Dendritic cell treated with granulocyte-macrophage colony-stimulating factor and Interleukin-4, amounts not matched to agents 40 ng/mL and 50 ng/mL, for 4 days (primary cell): ENCODE data around the gene AADAT.

Experiments used
- H3K27ac Mint-ChIP-seq: one replicate; pipeline ENCODE4 v1.8.0; 2022; ENCODE audit warnings: mild to moderate bottlenecking, mixed read lengths
- H3K27me3 Mint-ChIP-seq: one replicate; pipeline ENCODE4 v1.8.0; 2022; ENCODE audit warnings: mild to moderate bottlenecking, mixed read lengths
- H3K36me3 Mint-ChIP-seq: one replicate; pipeline ENCODE4 v1.8.0; 2022; ENCODE audit warnings: low read depth, mixed read lengths
- H3K4me1 Mint-ChIP-seq: one replicate; pipeline ENCODE4 v1.8.0; 2022; ENCODE audit warnings: low read depth, mixed read lengths
- H3K4me3 Mint-ChIP-seq: one replicate; pipeline ENCODE4 v1.8.0; 2022; ENCODE audit warnings: mild to moderate bottlenecking, moderate library complexity, mixed read lengths
- H3K9me3 Mint-ChIP-seq: one replicate; pipeline ENCODE4 v1.8.0; 2022; ENCODE audit warnings: mixed read lengths
- intact Hi-C: fragments of 100-400 bp; cut with micrococcal nuclease; formaldehyde crosslinking; loops from one replicate; pipeline ENCODE4 v1.15.0; 2022

The AADAT gene

DNA sequence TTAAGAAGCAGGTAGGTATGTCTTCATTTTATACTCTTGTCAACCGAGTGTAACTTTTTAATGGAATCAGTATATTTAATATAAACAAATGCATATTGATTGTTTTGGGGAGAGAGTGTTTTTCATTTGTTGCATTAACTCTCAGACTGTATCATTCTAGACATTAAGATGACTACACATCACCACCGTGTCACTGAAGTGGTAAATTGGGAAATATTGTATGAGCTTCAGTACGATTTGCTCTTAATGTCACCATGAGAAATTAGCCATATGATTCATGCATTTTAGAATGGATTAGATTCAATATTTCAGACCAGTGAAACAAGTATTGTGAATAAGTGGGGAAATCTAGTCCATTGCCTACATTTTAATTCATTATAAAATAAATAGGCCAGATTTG is 53.9 kb downstream of the AADAT start:
- peaks cover 8% of the 10 kb centered on the region for H3K4me1 Mint-ChIP-seq
- H3K27me3 Mint-ChIP-seq: peaks cover 38% of the 10 kb centered on the region
- no peaks in the 10 kb centered on the region for H3K36me3 Mint-ChIP-seq
- H3K9me3 Mint-ChIP-seq: no peaks in the 10 kb centered on the region
- H3K4me3 Mint-ChIP-seq: no peak overlapping the region
- no peak overlapping the region for H3K27ac Mint-ChIP-seq
- intact Hi-C loops: no loop called here

- peaks cover 10% of the 10 kb centered on the region for H3K4me1 Mint-ChIP-seq
- no peaks in the 10 kb centered on the region for H3K9me3 Mint-ChIP-seq
- peaks cover 38% of the 10 kb centered on the region for H3K27me3 Mint-ChIP-seq
- H3K36me3 Mint-ChIP-seq: no peaks in the 10 kb centered on the region
- H3K4me3 Mint-ChIP-seq: no peak overlapping the region
- intact Hi-C loops: no loop called here
- H3K27ac Mint-ChIP-seq: no peak overlapping the region
Observed at GRCh38 chr4:170035231-170035630, 54.5 kb downstream of the AADAT start.

- H3K27ac Mint-ChIP-seq: no peak overlapping the region
- H3K4me1 Mint-ChIP-seq: peaks cover 10% of the 10 kb centered on the region
- H3K9me3 Mint-ChIP-seq: no peaks in the 10 kb centered on the region
- no peaks in the 10 kb centered on the region for H3K36me3 Mint-ChIP-seq
- intact Hi-C loops: no loop called here
- no peak overlapping the region for H3K4me3 Mint-ChIP-seq
- H3K27me3 Mint-ChIP-seq: peaks cover 44% of the 10 kb centered on the region
Observed at GRCh38 chr4:170033999-170034398, 55.8 kb downstream of the AADAT start.

DNA sequence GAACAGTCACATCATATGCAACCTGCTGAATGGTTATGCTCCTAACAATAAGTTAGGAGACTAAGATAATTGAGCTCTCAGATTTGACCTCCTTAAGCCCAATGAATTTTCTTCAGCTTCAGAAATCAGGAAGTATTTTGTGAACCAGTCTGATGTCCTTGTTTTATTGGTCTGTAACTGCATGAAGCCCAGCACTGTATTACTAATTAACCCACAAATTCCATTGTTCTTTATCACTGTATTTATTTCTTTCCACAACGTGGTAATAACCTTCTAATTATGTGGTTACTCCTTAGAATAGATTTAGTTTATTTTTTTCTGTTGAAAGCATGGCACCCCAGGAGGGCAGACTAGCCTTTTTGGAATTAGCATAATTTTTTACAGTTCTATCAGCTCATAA is 59.6 kb downstream of the AADAT start:
- no peaks in the 10 kb centered on the region for H3K36me3 Mint-ChIP-seq
- peaks cover 16% of the 10 kb centered on the region for H3K4me1 Mint-ChIP-seq
- no peak overlapping the region for H3K4me3 Mint-ChIP-seq
- intact Hi-C loops: no loop called here
- no peak overlapping the region for H3K27ac Mint-ChIP-seq
- peaks cover 65% of the 10 kb centered on the region for H3K27me3 Mint-ChIP-seq
- no peaks in the 10 kb centered on the region for H3K9me3 Mint-ChIP-seq

GRCh38 chr4:170027181-170027829 is 62.5 kb downstream of the AADAT start:
- Mint-ChIP-seq H3K4me1 (peaks cover 16% of the 10 kb centered on the region), H3K27me3 (peaks cover 80% of the 10 kb centered on the region), H3K36me3 (no peaks in the 10 kb centered on the region), H3K27ac (peak overlapping the region; percentile 81), H3K4me3 (peak overlapping the region; percentile 80), H3K9me3 (no peaks in the 10 kb centered on the region)
- intact Hi-C loops: loop anchor here (2.0 to 5.0 kb wide), 2 partner anchors 80 to 415 kb away; partner anchors contain the start of gene NEK1

- intact Hi-C loops: loop anchor here (2.0 to 5.0 kb wide), 2 partner anchors 79 to 414 kb away; partner anchors contain the start of gene NEK1
- peak within 1 kb of the TSS; percentile 81 for H3K27ac Mint-ChIP-seq
Observed at GRCh38 chr4:170026253-170027021, 63.3 kb downstream of the AADAT start, which contains the start of gene MFAP3L. MFAP3L (minus strand) TSS chr4:170026395; CDS start chr4:170005877, 20,518 bp downstream.

DNA sequence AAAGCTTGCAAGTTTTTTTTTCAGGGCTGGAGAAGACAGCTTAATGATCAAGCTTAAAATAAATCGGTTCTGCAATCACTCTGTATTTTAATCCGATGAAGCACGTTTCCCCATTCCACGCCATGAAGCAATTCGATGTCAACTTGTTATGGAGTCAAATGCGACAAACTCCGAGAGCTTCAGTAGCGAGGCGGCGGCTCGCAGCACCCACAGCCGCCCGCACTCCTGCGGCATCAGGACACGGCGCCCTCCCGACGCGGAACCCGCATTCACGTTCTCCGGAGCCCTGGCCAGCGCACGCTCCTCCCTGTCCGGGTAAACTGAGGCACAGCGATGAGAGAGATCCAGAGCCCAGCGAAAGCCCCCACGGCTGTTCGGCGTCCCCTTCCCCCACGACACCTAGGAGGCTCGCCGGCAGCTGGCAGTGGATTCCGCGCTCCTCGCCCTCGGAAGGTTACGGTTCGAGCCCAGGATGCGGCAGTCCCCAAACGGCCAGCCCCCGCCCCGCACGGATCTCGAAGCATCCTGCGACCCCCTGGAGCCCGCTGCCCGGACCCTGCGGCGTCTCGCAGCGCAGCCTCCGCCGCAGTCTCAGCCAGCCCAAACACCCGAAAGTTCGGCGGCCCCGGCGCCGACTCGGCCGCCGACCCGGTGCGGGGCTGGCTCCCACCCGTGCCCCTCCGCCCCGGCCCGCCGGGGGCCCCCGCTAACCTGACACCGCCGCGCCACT is 64.1 kb downstream of the AADAT start:
- Mint-ChIP-seq H3K4me1 (peaks cover 6% of the 10 kb centered on the region), H3K36me3 (no peaks in the 10 kb centered on the region)

More at GRCh38 chr4:170026253-170027021, 63.3 kb downstream of the AADAT start, which contains the start of gene MFAP3L:
- H3K4me3 Mint-ChIP-seq: peak within 1 kb of the TSS; percentile 82
- no peaks in the 10 kb centered on the region for H3K36me3 Mint-ChIP-seq
- H3K4me1 Mint-ChIP-seq: peaks cover 13% of the 10 kb centered on the region
- H3K9me3 Mint-ChIP-seq: no peaks in the 10 kb centered on the region
- peaks cover 78% of the 10 kb centered on the region for H3K27me3 Mint-ChIP-seq

DNA sequence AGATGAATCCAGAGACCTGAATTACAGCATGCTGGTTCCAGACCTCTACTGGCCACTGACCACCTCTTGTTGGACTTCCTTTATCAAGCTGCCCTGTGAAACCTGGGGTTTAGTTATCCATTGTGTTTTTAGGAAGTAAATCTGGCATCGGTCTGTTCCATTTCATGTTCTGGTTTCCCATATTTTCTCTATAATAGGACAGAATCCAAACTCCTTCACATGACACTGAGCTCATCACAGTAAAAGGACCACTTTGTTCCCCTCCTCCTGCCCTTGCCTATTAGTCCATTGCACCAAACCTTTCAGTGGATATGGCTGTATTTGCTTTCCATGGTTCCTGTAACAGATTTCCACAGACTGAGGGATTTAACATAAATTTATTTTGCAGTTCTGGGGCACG is 67.5 kb downstream of the AADAT start:
- intact Hi-C loops: no loop called here
- Mint-ChIP-seq H3K4me3 (no peak overlapping the region), H3K27me3 (peaks cover 71% of the 10 kb centered on the region), H3K36me3 (no peaks in the 10 kb centered on the region), H3K9me3 (no peaks in the 10 kb centered on the region), H3K4me1 (peaks cover 5% of the 10 kb centered on the region), H3K27ac (no peak overlapping the region)

More for the DNA sequence above, 64.1 kb downstream of the AADAT start:
- peaks cover 76% of the 10 kb centered on the region for H3K27me3 Mint-ChIP-seq
- no peak overlapping the region for H3K27ac Mint-ChIP-seq
- H3K4me3 Mint-ChIP-seq: peak overlapping the region; percentile 82
- intact Hi-C loops: loop anchor here (2.0 to 5.0 kb wide), 2 partner anchors 78 to 413 kb away; partner anchors contain the start of gene NEK1
- H3K9me3 Mint-ChIP-seq: no peaks in the 10 kb centered on the region

DNA sequence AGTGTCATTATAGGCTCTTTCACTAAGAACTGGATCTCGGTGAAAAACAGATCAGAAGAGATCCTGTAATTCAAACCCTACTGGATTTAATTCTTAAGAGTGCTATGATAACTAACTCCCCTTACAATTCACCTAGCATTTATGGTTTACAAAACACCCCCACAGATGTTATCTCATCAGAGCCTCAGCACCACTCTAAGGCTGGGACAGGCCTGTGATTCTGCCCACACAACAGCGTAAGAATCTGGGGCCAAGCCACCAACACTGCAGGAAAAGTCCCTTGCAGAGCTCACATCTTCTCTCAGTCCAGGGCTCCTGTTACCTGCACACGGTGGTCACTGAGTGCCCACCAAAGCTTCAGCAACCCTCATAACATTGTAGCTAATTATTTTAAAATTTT is 72.5 kb downstream of the AADAT start:
- Mint-ChIP-seq H3K4me3 (no peak overlapping the region), H3K4me1 (no peaks in the 10 kb centered on the region), H3K27me3 (peaks cover 51% of the 10 kb centered on the region), H3K36me3 (no peaks in the 10 kb centered on the region), H3K27ac (no peak overlapping the region), H3K9me3 (no peaks in the 10 kb centered on the region)
- intact Hi-C loops: no loop called here

GRCh38 chr4:170015285-170015684 is 74.5 kb downstream of the AADAT start:
- Mint-ChIP-seq H3K4me1 (peaks cover 8% of the 10 kb centered on the region), H3K27me3 (peaks cover 52% of the 10 kb centered on the region), H3K9me3 (no peaks in the 10 kb centered on the region), H3K4me3 (no peak overlapping the region), H3K27ac (no peak overlapping the region), H3K36me3 (no peaks in the 10 kb centered on the region)
- intact Hi-C loops: no loop called here

DNA sequence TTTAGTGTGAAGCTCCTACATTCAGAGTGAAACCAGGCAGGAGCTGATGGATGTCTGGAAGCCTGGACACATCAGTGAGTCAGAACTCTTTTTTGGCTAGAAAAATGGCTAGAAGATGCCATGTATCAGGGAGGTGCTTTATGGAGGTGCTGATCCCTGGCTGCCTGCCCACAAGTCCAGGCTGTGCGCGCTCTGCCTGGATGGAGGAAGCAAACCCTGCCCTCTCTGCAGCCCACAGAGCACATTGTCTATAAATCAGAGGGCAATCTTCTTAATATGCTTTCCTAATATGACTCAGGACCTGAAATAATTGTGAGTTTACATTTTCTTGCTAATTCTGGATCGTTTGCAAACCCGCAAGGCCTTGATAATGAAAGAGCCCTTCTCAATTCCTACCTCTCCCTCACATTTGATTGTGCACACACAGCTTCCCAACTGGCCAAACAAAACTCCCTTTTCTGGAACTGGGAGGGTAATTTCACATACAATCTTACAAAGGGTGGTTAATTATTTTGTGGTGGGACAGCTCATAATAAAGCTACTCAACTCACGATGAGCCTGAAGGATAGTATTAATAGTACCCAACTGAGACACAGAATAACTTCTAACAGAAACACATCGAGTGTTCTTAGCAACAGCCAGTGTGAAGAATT is 75.3 kb downstream of the AADAT start:
- no peak overlapping the region for H3K27ac Mint-ChIP-seq

DNA sequence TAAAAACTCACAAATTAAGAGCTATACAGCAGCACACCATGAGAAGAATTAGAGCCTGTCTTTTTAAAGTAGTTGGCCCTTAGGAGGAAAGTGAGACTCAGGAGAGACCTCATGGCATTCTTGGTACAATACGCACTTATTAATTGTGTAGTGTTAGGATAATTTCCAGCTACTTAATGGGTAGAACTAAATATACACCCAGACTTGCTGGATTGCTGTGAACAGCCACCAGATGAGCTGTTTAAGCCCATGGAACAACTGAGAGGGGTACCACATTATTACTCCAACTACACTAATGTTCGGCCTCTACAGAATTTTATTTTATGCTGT is 77.2 kb downstream of the AADAT start:
- Mint-ChIP-seq H3K4me3 (no peak overlapping the region), H3K27me3 (peaks cover 50% of the 10 kb centered on the region), H3K4me1 (peaks cover 18% of the 10 kb centered on the region)

More for the DNA sequence above, 75.3 kb downstream of the AADAT start:
- intact Hi-C loops: no loop called here
- Mint-ChIP-seq H3K4me1 (peaks cover 8% of the 10 kb centered on the region), H3K4me3 (no peak overlapping the region), H3K27me3 (peaks cover 46% of the 10 kb centered on the region), H3K9me3 (no peaks in the 10 kb centered on the region), H3K36me3 (no peaks in the 10 kb centered on the region)

GRCh38 chr4:170011921-170012628 is 77.7 kb downstream of the AADAT start:
- Mint-ChIP-seq H3K4me1 (peaks cover 22% of the 10 kb centered on the region), H3K27ac (no peak overlapping the region), H3K4me3 (no peak overlapping the region), H3K9me3 (no peaks in the 10 kb centered on the region), H3K27me3 (peaks cover 48% of the 10 kb centered on the region), H3K36me3 (no peaks in the 10 kb centered on the region)
- intact Hi-C loops: no loop called here

More for the DNA sequence above, 77.2 kb downstream of the AADAT start:
- intact Hi-C loops: no loop called here
- Mint-ChIP-seq H3K9me3 (no peaks in the 10 kb centered on the region), H3K27ac (no peak overlapping the region), H3K36me3 (no peaks in the 10 kb centered on the region)
